Globus pallidus (tissue), 1 donor: ENCODE measurements around the gene CXorf58.
"Not testable (repeated sequence)": the region's sequence is repeated elsewhere in the genome, so short reads cannot be mapped to it uniquely, and the experiment has no call there.

Experiments
- DNase-seq: peaks from one replicate; pipeline ENCODE4 v3.0.0-alpha.2; 2015; ENCODE audit warnings: low spot score

CXorf58 gene

GRCh38 chrX:23952984-23953907 lies 45.4 kb downstream of the CXorf58 start:
- peak; percentile 10 for DNase-seq

- no peak for DNase-seq
Measured at GRCh38 chrX:23953908-23954269, 46.1 kb downstream of the CXorf58 start.

GRCh38 chrX:23954396-23954795 lies 46.6 kb downstream of the CXorf58 start:
- no peak for DNase-seq

- peak; percentile 0 for DNase-seq
Measured at GRCh38 chrX:23959781-23960180, 52.0 kb downstream of the CXorf58 start.

GRCh38 chrX:23964191-23964590 lies 56.4 kb downstream of the CXorf58 start:
- DNase-seq, result no peak

GRCh38 chrX:23965630-23966029 lies 57.8 kb downstream of the CXorf58 start:
- DNase-seq, result not testable (repeated sequence)

GRCh38 chrX:23978491-23978890 lies 70.7 kb downstream of the CXorf58 start:
- no peak for DNase-seq

- DNase-seq, result no peak
Measured at GRCh38 chrX:23980011-23980441, 72.2 kb downstream of the CXorf58 start.

- no peak for DNase-seq
Measured at GRCh38 chrX:23981222-23981621, 73.4 kb downstream of the CXorf58 start.

- no peak for DNase-seq
Measured at GRCh38 chrX:23981711-23982110, 73.9 kb downstream of the CXorf58 start.

- no peak for DNase-seq
Measured at GRCh38 chrX:23982891-23983290, 75.1 kb downstream of the CXorf58 start.
